AG04449 (cell line): ENCODE data around the gene ZNF382.

Experiments
- CTCF ChIA-PET: fragments of 350-600 bp; formaldehyde crosslinking; extraction: SDS; loops from one replicate; lab custom pipeline; 2021; ENCODE audit warnings: antibody characterized with exemption; lab: Yijun Ruan, JAX
- POLR2A ChIA-PET: fragments of 400-600, 350-600 bp; formaldehyde crosslinking; extraction: SDS; loops from one replicate; lab custom pipeline; 2020; ENCODE audit warnings: antibody characterized with exemption, inconsistent platforms; lab: Yijun Ruan, JAX
- DNase-seq: peaks from one replicate; pipeline ENCODE4 v3.0.0-alpha.2; 2010; ENCODE audit warnings: low read depth, low spot score
- H3K4me3 ChIP-seq: 2 replicates; pipeline ENCODE4 v1.5.1; 2011; ENCODE audit warnings: low read depth, mild to moderate bottlenecking, control low read depth, low read length
- TF ChIP-seq, protein P1 (sequence below): IDR thresholded peaks from one replicate; pipeline ENCODE4 v1.5.1; 2011; ENCODE audit warnings: mild to moderate bottlenecking, moderate library complexity, low read length, control low read depth, inconsistent platforms; ENCODE audit not compliant: insufficient read depth; ENCODE audit errors: missing control alignments

The ZNF382 gene

DNA sequence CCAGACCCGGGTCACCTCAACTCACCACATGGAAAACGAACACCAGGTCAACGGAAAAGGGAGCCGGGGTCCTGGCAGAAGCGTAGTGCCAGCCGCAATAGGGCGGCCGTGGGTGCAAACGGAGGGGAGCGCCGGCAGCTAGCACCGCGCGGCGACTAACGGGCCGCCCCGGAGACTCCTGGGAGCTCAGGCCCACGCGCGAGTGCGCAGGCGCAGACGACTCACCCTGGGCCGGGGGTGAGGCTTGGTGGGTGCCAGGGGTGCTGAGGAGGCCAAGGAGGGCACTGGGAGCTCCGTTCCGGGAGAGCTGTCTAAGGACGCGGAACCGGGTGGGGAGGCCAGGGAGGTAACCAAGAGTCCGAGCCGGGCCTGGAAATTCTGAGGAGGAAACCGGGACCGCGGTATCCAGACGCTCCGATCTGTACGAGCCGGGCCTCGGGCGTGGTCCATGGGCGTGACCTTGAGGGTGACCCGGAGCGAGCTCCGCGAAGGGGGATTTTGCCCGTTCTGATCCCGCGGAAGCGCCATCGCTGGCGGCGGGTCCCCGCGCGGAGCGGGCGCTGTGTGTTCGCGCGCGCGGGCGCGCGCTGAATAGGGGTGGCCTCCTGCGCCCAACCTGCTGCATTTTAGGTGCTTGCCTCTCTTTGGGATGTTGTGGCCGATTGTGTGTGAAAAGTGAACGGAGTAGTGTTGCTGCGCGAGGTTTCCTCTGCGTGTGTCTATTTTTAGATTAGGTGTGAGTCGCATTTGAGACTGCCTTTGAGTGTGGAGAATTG lies at the start of gene ZNF382:
Gene ZNF382, plus strand, starts transcription at position 213 of the 776 bp plus-strand sequence. CDS start 4,602 bp downstream, outside the sequence.
- DNase-seq, result no peak
- POLR2A ChIA-PET, result interaction anchor here (1.1 to 1.2 kb wide), 2 partner anchors 13 to 32 kb away, joined by 3 to 6 read pairs; partner anchors contain the start of gene ZNF529
- H3K4me3 ChIP-seq, result peak within 1 kb of the TSS; percentile 85
- CTCF ChIA-PET, result no interaction called here
- TF ChIP-seq, protein P1, sequence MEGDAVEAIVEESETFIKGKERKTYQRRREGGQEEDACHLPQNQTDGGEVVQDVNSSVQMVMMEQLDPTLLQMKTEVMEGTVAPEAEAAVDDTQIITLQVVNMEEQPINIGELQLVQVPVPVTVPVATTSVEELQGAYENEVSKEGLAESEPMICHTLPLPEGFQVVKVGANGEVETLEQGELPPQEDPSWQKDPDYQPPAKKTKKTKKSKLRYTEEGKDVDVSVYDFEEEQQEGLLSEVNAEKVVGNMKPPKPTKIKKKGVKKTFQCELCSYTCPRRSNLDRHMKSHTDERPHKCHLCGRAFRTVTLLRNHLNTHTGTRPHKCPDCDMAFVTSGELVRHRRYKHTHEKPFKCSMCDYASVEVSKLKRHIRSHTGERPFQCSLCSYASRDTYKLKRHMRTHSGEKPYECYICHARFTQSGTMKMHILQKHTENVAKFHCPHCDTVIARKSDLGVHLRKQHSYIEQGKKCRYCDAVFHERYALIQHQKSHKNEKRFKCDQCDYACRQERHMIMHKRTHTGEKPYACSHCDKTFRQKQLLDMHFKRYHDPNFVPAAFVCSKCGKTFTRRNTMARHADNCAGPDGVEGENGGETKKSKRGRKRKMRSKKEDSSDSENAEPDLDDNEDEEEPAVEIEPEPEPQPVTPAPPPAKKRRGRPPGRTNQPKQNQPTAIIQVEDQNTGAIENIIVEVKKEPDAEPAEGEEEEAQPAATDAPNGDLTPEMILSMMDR, result no peak

DNA sequence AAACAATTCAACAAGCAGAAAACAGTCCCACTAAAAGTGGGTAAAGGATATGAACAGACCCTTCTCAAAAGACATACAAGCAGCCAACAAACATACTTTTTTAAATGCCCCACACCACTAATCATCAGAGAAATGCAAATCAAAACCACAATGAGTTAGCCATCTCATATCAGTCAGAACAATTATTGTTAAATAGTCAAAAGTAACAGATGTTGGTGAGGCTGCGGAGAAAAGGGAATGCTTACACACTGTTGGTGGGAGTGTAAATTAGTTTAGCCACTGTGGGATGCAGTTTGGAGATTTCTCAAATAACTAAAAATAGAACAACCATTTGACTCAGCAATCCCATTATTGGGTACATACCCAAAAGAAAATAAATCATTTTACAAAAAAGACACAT lies 40.7 kb upstream of the ZNF382 start:
- CTCF ChIA-PET, result interaction anchor here (1.0 kb wide), 1 partner anchor 9 kb away, joined by 3 read pairs; the partner anchor contains the start of gene ZNF529
- POLR2A ChIA-PET, result no interaction called here
- no peak for DNase-seq
- TF ChIP-seq, protein P1, result no peak
- H3K4me3 ChIP-seq, result no peak overlapping the region

DNA sequence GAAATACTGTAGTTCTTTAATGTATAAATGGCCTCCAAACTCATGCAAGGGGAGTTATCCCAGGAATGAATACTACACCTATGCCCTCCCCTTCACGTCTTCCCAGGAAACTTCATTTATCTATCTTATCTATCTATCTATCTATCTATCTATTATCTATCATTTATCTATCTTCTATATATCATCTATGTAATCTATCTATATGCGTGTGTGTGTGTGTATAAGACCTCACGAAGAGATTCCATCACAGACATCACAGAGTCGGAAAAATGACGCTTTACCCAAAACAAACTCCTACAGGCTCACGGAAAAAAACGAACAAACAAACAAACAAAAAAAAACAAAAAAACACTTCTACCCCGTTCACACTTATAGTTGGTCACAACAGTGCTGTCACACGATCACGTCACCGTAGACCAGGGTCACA lies 32.5 kb upstream of the ZNF382 start:
- POLR2A ChIA-PET, result interaction anchor here (0.6 to 1.3 kb wide), 7 partner anchors 10 to 358 kb away, joined by 3 to 6 read pairs (median 3); partner anchors contain the start of genes ZNF146, ZNF260, ZNF382 and ZNF565
- peak overlapping the region; percentile 97 for H3K4me3 ChIP-seq
- CTCF ChIA-PET, result no interaction called here
- no peak for DNase-seq
- TF ChIP-seq, protein P1, result no peak

DNA sequence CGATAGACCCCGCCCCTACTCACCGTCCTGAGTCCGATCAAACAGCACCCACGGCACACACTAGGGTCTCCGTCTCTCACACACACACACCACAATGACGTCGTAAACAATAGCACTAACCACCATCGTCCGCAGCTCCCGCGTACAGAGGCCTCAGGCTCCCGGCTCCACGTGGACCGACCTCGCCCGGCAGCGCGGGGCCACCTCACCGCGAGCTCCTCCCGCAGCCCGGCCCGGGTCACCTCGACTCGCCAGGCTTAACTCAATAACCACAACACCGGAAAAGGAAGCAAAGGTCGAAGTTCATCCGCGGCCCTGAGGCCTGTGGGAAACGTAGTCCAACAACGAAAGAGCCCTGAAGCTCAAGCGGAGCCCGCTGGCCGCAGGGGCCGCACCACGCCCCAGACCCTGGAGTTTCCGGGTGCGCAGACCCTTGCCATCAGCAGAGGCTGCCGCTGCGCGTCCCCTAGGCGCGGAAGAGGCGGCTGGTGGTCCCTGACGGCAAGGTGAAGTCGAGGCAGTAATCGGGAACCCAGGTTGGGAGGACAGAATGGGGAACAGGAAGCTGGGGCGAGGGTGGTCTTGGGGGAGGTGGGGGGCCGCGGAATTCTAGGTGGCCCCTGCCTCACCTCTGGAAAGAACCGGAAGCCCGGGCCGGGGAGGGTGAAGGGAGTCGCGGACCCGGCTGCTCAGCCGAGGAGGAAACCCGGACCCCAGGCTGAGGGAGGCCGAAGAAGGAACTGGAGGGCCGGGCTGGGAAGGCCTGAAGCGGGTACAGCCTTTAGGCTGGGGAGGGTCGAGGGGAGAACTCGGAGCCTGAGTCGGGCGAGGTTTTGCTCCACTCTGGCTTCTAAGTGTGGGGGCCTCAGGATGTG lies 31.9 kb upstream of the ZNF382 start, which contains the start of gene ZNF529:
Gene ZNF529, minus strand, starts transcription at position 273 of the 875 bp plus-strand sequence. CDS start 946 bp downstream, outside the sequence.
- POLR2A ChIA-PET, result interaction anchor here (0.6 to 1.3 kb wide), 7 partner anchors 9 to 359 kb away, joined by 3 to 6 read pairs (median 3); partner anchors contain the start of genes ZNF146, ZNF260, ZNF382 and ZNF565
- TF ChIP-seq, protein P1, result no peak
- CTCF ChIA-PET, result interaction anchor here (0.7 kb wide), 1 partner anchor 9 kb away, joined by 3 read pairs; no protein-coding TSS in a partner anchor
- peak; percentile 42 for DNase-seq
- peak within 1 kb of the TSS; percentile 97 for H3K4me3 ChIP-seq

DNA sequence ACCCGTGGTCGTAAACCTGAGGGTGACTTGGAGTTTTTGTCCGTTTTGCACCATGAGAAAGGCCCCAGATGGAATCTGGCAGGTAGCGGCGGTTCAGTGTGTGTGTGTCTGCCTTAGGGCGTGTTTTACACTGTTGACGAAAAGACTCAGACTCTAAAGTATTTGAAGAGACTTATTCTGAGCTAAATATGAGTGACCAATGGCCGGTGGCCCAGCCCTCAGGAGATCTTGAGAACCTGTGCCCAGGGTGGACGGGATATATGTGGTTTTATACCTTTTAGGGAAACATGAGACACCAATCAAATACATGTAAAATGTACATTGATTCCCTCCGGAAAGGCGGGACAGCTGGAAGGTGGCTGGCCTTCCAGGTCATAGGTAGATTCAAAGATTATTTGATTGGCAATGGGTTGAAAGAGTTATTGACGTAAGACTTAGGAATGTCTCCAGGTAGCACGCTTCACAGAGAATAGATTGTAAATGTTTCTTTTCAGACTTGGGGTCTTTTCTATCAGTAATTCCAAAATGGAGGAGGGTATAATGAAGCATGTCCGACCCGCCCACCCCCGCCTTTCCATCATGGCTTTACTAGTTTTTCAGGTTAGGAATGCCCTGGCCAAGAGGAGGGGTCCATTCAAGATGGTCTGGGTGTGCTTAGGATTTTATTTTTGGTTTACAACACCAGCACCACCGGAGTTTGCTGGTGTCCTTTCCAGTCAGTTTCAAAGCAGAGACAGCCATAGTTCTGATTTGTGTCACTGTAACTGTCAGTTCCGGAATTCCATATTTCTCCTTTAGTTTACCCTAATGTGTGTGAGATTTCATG lies 31.0 kb upstream of the ZNF382 start:
- peak overlapping the region; percentile 97 for H3K4me3 ChIP-seq
- ChIA-PET POLR2A (interaction anchor here (1.2 to 1.3 kb wide), 3 partner anchors 21 to 360 kb away, joined by 3 to 4 read pairs (median 3); partner anchors contain the start of genes ZNF146 and ZNF565), CTCF (no interaction called here)
- peak; percentile 3 for DNase-seq
- TF ChIP-seq, protein P1, result no peak
